Mammary epithelial cell (primary cell): Measurements from ENCODE around the gene NSUN7.

Experiments
- CTCF ChIP-seq, 2 donors: IDR thresholded peaks in 1 of 2; conservative IDR thresholded peaks in 1 of 2; 2 replicates each; pipeline ENCODE4 v1.5.1; 2011 to 2012; ENCODE audit warnings: inconsistent platforms in 2 of 2, low read length in 2 of 2, mild to moderate bottlenecking in 2 of 2, control low read depth in 1 of 2, low read depth in 1 of 2; ENCODE audit not compliant: insufficient read depth in 1 of 2; ENCODE audit errors: extremely low read depth in 1 of 2
- EZH2 ChIP-seq: IDR thresholded peaks from 2 replicates; pipeline ENCODE4 v1.6.1; 2012; ENCODE audit warnings: low read length, inconsistent platforms, borderline replicate concordance

- TF ChIP-seq CTCF (conservative IDR thresholded peaks at IDR 0.05 in 1 of 2, IDR thresholded peaks at IDR 0.05 in 1 of 2; ENCODE audit: extremely low read depth in 1 of 2, insufficient read depth in 1 of 2, low read depth in 1 of 2, low read length in 2 of 2) (peak; percentile 39 to 67), EZH2 (no peak)
These were observed 30.6 kb upstream of the NSUN7 start for GRCh38 chr4:40719008-40719623.
